Activated T-cell treated with anti-CD3 and anti-CD28 coated beads for 48 hours (primary cell): ENCODE results near the gene PAIP2B.

Source experiments
- DNase-seq: peaks from one replicate; pipeline ENCODE4 v3.0.0-alpha.2; 2020; ENCODE audit warnings: low read depth

Gene PAIP2B

GRCh38 chr2:71153585-71154224 is 73.2 kb downstream of the PAIP2B start:
- DNase-seq, result no peak

GRCh38 chr2:71151620-71152019 is 75.3 kb downstream of the PAIP2B start:
- no peak for DNase-seq

GRCh38 chr2:71150082-71150816 is 76.7 kb downstream of the PAIP2B start:
- no peak for DNase-seq

- no peak for DNase-seq
Observed at GRCh38 chr2:71148506-71149063, 78.3 kb downstream of the PAIP2B start.

- DNase-seq, result no peak
Observed at GRCh38 chr2:71143782-71144181, 83.1 kb downstream of the PAIP2B start.

GRCh38 chr2:71136174-71136573 is 90.7 kb downstream of the PAIP2B start:
- DNase-seq, result no peak

- no peak for DNase-seq
Observed at GRCh38 chr2:71133603-71134002, 93.3 kb downstream of the PAIP2B start.
